GM23338 (cell line): Measurements from ENCODE around the gene TPO. TPM values are rescaled to one million over a fixed set of nuclear protein-coding genes. Genes with fewer than 3 reads are reported as not detected.

Experiments
- ATAC-seq: fragments of 200-7000 bp; cut with Tn5 transposase; 3 replicates; pipeline ENCODE4 v1.9.1; 2020
- DNase-seq: peaks from one replicate; pipeline ENCODE4 v3.0.0-alpha.2; 2015; ENCODE audit warnings: low spot score
- H2AFZ ChIP-seq: fragments of 200-600 bp; sonication (generic); 2 replicates; pipeline ENCODE4 v1.8.0; 2016; ENCODE audit warnings: antibody characterized with exemption, mild to moderate bottlenecking, moderate library complexity
- H3F3A ChIP-seq: fragments of 200-600 bp; sonication (generic); replicated peaks from 2 replicates; pipeline ENCODE4 v1.8.0; 2017; ENCODE audit warnings: antibody characterized with exemption, mixed run types, low read depth
- H3K27ac ChIP-seq: fragments of 200-600 bp; sonication (generic); 2 replicates; pipeline ENCODE4 v1.6.1; 2016; ENCODE audit warnings: low read depth
- H3K27me3 ChIP-seq: fragments of 200-600 bp; sonication (generic); 2 replicates; pipeline ENCODE4 v1.8.0; 2016; ENCODE audit warnings: mild to moderate bottlenecking, mixed run types, moderate library complexity; ENCODE audit not compliant: insufficient read depth
- H3K36me3 ChIP-seq: fragments of 200-600 bp; sonication (generic); 2 replicates; pipeline ENCODE4 v1.8.0; 2016; ENCODE audit warnings: mild to moderate bottlenecking; ENCODE audit not compliant: insufficient read depth
- H3K4me1 ChIP-seq: fragments of 200-600 bp; sonication (generic); 2 replicates; pipeline ENCODE4 v1.8.0; 2016; ENCODE audit warnings: mild to moderate bottlenecking, moderate library complexity; ENCODE audit not compliant: insufficient read depth
- H3K4me2 ChIP-seq: fragments of 200-600 bp; sonication (generic); 2 replicates; pipeline ENCODE4 v1.7.1; 2017; ENCODE audit warnings: mixed run types
- H3K4me3 ChIP-seq: fragments of 200-600 bp; sonication (generic); 2 replicates; pipeline ENCODE4 v1.6.1; 2016; ENCODE audit warnings: mixed run types
- H3K79me2 ChIP-seq: fragments of 200-600 bp; sonication (generic); replicated peaks from 2 replicates; pipeline ENCODE4 v1.8.0; 2017; ENCODE audit warnings: mild to moderate bottlenecking; ENCODE audit not compliant: insufficient read depth
- H3K9me2 ChIP-seq: fragments of 200-600 bp; sonication (generic); 2 replicates; pipeline ENCODE4 v1.8.0; 2017; ENCODE audit not compliant: insufficient read depth
- H4K20me1 ChIP-seq: fragments of 200-600 bp; sonication (generic); replicated peaks from 2 replicates; pipeline ENCODE4 v1.8.0; 2017; ENCODE audit warnings: mild to moderate bottlenecking; ENCODE audit not compliant: insufficient read depth
- H3K27ac Mint-ChIP-seq: 2 replicates; pipeline ENCODE4 v1.8.0; 2020; ENCODE audit warnings: inconsistent platforms, mild to moderate bottlenecking, moderate library complexity, mixed read lengths
- H3K27me3 Mint-ChIP-seq: 3 replicates; pipeline ENCODE4 v1.8.0; 2022; ENCODE audit warnings: low read depth, mild to moderate bottlenecking, moderate library complexity, mixed read lengths, inconsistent platforms; ENCODE audit not compliant: insufficient read depth, poor library complexity
- H3K36me3 Mint-ChIP-seq: 3 replicates; pipeline ENCODE4 v1.8.0; 2021; ENCODE audit warnings: low read depth, mild to moderate bottlenecking, inconsistent platforms, moderate library complexity, mixed read lengths
- H3K4me1 Mint-ChIP-seq: 3 replicates; pipeline ENCODE4 v1.8.0; 2020; ENCODE audit warnings: mild to moderate bottlenecking, inconsistent platforms, mixed read lengths
- H3K4me3 Mint-ChIP-seq: 3 replicates; pipeline ENCODE4 v1.8.0; 2021; ENCODE audit warnings: moderate library complexity, mild to moderate bottlenecking, inconsistent platforms, mixed read lengths
- H3K9me3 Mint-ChIP-seq: 3 replicates; pipeline ENCODE4 v1.8.0; 2020; ENCODE audit warnings: moderate library complexity, mild to moderate bottlenecking, inconsistent platforms, mixed read lengths
- EZH2 ChIP-seq: fragments of 200-600 bp; sonication (generic); IDR thresholded peaks from one replicate; pipeline ENCODE4 v1.8.0; 2017; ENCODE audit warnings: antibody characterized with exemption, mild to moderate bottlenecking, low read depth; ENCODE audit not compliant: unreplicated experiment
- EZH2phosphoT487 ChIP-seq: fragments of 200-600 bp; sonication (generic); IDR thresholded peaks from one replicate; pipeline ENCODE4 v1.8.1; 2018; ENCODE audit warnings: antibody characterized with exemption; ENCODE audit not compliant: unreplicated experiment
- JUNB ChIP-seq: IDR thresholded peaks from one replicate; pipeline ENCODE4 v1.6.1; 2016; ENCODE audit warnings: antibody characterized with exemption; ENCODE audit not compliant: unreplicated experiment
- NANOG ChIP-seq: IDR thresholded peaks from 2 replicates; pipeline ENCODE4 v1.6.1; 2016; ENCODE audit warnings: antibody characterized with exemption, borderline replicate concordance
- POLR2AphosphoS5 ChIP-seq: IDR thresholded peaks from 2 replicates; pipeline ENCODE4 v1.6.1; 2016; ENCODE audit warnings: antibody characterized with exemption, low read depth
- STAT1 ChIP-seq: IDR thresholded peaks from one replicate; pipeline ENCODE4 v1.6.1; 2016; ENCODE audit warnings: antibody characterized with exemption; ENCODE audit not compliant: unreplicated experiment
- ZNF114 ChIP-seq: fragments of 250-450 bp; sonication (Bioruptor Pico); IDR thresholded peaks from 2 replicates; pipeline ENCODE4 v1.5.0; 2020; ENCODE audit warnings: mild to moderate bottlenecking, moderate library complexity
- ZNF331 ChIP-seq: fragments of 250-450 bp; sonication (Bioruptor Pico); IDR thresholded peaks from 2 replicates; pipeline ENCODE4 v1.5.0; 2020; ENCODE audit warnings: low read depth, mild to moderate bottlenecking, moderate library complexity
- polyA plus RNA-seq: library from polyadenylated mRNA; unstranded; fragments of >200 nt; fragmentation: Nextera tagmentation; extraction: Ambion mirVana; gene quantifications from 2 replicates; pipeline ENCODE4 v1.2.1, GENCODE V29; 2016
- total RNA-seq: library from RNA; depleted of rRNA; stranded (reverse); fragments of >200 nt; shearing (Covaris generic); gene quantifications from 2 replicates; pipeline ENCODE4 v1.2.3, GENCODE V29; 2014
- TF ChIP-seq, protein P1 (sequence below): fragments of 250-450 bp; sonication (Bioruptor Pico); IDR thresholded peaks from 2 replicates; pipeline ENCODE4 v1.5.0; 2020; ENCODE audit warnings: mild to moderate bottlenecking, moderate library complexity
- TF ChIP-seq, protein P2 (sequence below): IDR thresholded peaks from one replicate; pipeline ENCODE4 v1.6.1; 2018; ENCODE audit warnings: antibody characterized with exemption; ENCODE audit not compliant: unreplicated experiment
- TF ChIP-seq, protein P3 (sequence below), 2 experiments: fragments of 200-600 bp in 1 of 2; sonication (generic) in 1 of 2; conservative IDR thresholded peaks; 2 replicates each; pipeline versions ENCODE4 v1.5.1 to v1.6.1; 2016 to 2017; ENCODE audit warnings: antibody characterized with exemption in 2 of 2, low read depth in 2 of 2, mild to moderate bottlenecking in 2 of 2, moderate library complexity in 1 of 2

Gene TPO
- total and polyA plus RNA-seq, 2 experiments from 2014 or later = 0.74 TPM; not detected in 1

DNA sequence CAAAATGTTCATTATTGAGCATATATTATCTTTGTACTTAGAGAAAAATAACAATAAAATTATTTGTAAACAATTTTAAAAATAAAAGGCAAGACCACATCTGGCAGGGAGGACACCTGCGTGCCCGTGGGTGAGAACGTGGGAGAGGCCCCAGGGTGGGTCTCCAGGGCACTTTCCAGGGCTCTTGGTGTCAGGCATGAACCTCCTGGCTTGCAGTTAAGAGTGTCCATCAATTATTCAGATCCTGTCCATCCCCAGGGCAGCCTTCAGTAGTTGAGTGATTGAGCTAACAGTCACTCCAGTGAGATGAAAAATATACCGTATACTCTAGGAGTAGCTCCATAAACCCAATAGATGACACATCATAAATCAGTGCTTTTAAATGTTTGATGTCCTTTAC is 49.7 kb downstream of the TPO start:
- Mint-ChIP-seq H3K4me3 (no peak overlapping the region), H3K27me3 (peaks cover 1% of the 10 kb centered on the region), H3K27ac (no peak overlapping the region), H3K36me3 (peaks cover 5% of the 10 kb centered on the region; the same call in 1 of the 3 replicates), H3K4me1 (peaks cover 6% of the 10 kb centered on the region; the same call in 2 of the 3 replicates), H3K9me3 (peaks cover 36% of the 10 kb centered on the region)
- Histone ChIP-seq H4K20me1 (no peaks in the 10 kb centered on the region), H3K36me3 (no peaks in the 10 kb centered on the region), H3K4me1 (no peaks in the 10 kb centered on the region), H3K9me2 (0 out of 2 replicates have a peak, but pooled peaks cover 2% of the 10 kb centered on the region), H3K4me2 (no peak overlapping the region), H3K4me3 (no peak overlapping the region), H3K27ac (no peak overlapping the region), H2AFZ (no peak overlapping the region), H3K79me2 (no peaks in the 10 kb centered on the region), H3F3A (peaks cover 3% of the 10 kb centered on the region; the same call in 1 of the 2 replicates), H3K27me3 (no peaks in the 10 kb centered on the region)
- ATAC-seq = no peak
- DNase-seq = no peak
- TF ChIP-seq EZH2 (no peak), STAT1 (no peak), ZNF114 (no peak)

DNA sequence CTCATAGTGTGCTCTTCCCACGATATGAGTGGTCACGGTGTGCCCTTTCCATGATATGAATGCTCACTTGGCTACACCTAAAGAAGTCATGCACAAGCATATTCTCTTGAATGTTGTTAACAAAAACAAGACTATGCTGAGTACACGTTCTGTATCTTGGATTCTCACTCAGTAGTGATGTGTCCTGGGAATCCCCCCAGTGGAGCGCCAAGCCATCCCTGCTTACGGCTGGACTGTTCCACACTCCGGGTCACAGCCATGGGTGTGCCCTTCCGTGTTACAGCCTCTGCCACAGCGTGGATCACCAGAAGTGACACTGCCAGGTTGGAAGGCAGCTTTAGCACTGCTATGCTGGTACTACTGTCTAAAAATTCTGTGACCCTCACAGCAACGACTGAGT is 59.1 kb downstream of the TPO start:
- H3K36me3 ChIP-seq = no peaks in the 10 kb centered on the region
- Mint-ChIP-seq H3K4me1 (peaks cover 9% of the 10 kb centered on the region), H3K27me3 (no peaks in the 10 kb centered on the region), H3K4me3 (no peak overlapping the region), H3K27ac (no peak overlapping the region), H3K9me3 (peaks cover 41% of the 10 kb centered on the region), H3K36me3 (peaks cover 26% of the 10 kb centered on the region)
- H3K9me2 ChIP-seq = 0 out of 2 replicates have a peak, but pooled peaks cover 4% of the 10 kb centered on the region
- H4K20me1 ChIP-seq = no peaks in the 10 kb centered on the region
- no peak for ATAC-seq
- H3K4me1 ChIP-seq = peaks cover 10% of the 10 kb centered on the region
- no peaks in the 10 kb centered on the region for H3F3A ChIP-seq
- no peaks in the 10 kb centered on the region for H3K27me3 ChIP-seq
- no peak for DNase-seq
- H3K79me2 ChIP-seq = no peaks in the 10 kb centered on the region
- H2AFZ ChIP-seq = no peak overlapping the region
- no peak overlapping the region for H3K27ac ChIP-seq
- H3K4me3 ChIP-seq = no peak overlapping the region
- H3K4me2 ChIP-seq = no peak overlapping the region
- TF ChIP-seq, protein P1, sequence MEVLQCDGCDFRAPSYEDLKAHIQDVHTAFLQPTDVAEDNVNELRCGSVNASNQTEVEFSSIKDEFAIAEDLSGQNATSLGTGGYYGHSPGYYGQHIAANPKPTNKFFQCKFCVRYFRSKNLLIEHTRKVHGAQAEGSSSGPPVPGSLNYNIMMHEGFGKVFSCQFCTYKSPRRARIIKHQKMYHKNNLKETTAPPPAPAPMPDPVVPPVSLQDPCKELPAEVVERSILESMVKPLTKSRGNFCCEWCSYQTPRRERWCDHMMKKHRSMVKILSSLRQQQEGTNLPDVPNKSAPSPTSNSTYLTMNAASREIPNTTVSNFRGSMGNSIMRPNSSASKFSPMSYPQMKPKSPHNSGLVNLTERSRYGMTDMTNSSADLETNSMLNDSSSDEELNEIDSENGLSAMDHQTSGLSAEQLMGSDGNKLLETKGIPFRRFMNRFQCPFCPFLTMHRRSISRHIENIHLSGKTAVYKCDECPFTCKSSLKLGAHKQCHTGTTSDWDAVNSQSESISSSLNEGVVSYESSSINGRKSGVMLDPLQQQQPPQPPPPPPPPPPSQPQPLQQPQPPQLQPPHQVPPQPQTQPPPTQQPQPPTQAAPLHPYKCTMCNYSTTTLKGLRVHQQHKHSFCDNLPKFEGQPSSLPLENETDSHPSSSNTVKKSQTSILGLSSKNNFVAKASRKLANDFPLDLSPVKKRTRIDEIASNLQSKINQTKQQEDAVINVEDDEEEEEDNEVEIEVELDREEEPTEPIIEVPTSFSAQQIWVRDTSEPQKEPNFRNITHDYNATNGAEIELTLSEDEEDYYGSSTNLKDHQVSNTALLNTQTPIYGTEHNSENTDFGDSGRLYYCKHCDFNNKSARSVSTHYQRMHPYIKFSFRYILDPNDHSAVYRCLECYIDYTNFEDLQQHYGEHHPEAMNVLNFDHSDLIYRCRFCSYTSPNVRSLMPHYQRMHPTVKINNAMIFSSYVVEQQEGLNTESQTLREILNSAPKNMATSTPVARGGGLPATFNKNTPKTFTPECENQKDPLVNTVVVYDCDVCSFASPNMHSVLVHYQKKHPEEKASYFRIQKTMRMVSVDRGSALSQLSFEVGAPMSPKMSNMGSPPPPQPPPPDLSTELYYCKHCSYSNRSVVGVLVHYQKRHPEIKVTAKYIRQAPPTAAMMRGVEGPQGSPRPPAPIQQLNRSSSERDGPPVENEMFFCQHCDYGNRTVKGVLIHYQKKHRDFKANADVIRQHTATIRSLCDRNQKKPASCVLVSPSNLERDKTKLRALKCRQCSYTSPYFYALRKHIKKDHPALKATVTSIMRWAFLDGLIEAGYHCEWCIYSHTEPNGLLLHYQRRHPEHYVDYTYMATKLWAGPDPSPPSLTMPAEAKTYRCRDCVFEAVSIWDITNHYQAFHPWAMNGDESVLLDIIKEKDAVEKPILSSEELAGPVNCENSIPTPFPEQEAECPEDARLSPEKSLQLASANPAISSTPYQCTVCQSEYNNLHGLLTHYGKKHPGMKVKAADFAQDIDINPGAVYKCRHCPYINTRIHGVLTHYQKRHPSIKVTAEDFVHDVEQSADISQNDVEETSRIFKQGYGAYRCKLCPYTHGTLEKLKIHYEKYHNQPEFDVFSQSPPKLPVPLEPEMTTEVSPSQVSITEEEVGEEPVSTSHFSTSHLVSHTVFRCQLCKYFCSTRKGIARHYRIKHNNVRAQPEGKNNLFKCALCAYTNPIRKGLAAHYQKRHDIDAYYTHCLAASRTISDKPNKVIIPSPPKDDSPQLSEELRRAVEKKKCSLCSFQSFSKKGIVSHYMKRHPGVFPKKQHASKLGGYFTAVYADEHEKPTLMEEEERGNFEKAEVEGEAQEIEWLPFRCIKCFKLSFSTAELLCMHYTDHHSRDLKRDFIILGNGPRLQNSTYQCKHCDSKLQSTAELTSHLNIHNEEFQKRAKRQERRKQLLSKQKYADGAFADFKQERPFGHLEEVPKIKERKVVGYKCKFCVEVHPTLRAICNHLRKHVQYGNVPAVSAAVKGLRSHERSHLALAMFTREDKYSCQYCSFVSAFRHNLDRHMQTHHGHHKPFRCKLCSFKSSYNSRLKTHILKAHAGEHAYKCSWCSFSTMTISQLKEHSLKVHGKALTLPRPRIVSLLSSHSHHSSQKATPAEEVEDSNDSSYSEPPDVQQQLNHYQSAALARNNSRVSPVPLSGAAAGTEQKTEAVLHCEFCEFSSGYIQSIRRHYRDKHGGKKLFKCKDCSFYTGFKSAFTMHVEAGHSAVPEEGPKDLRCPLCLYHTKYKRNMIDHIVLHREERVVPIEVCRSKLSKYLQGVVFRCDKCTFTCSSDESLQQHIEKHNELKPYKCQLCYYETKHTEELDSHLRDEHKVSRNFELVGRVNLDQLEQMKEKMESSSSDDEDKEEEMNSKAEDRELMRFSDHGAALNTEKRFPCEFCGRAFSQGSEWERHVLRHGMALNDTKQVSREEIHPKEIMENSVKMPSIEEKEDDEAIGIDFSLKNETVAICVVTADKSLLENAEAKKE (CRISPR knock-in tag) = no peak
- TF ChIP-seq STAT1 (no peak), POLR2AphosphoS5 (no peak), NANOG (no peak), EZH2 (no peak), ZNF114 (no peak), ZNF331 (CRISPR knock-in tag) (no peak), JUNB (no peak), EZH2phosphoT487 (no peak)
- TF ChIP-seq, protein P2, sequence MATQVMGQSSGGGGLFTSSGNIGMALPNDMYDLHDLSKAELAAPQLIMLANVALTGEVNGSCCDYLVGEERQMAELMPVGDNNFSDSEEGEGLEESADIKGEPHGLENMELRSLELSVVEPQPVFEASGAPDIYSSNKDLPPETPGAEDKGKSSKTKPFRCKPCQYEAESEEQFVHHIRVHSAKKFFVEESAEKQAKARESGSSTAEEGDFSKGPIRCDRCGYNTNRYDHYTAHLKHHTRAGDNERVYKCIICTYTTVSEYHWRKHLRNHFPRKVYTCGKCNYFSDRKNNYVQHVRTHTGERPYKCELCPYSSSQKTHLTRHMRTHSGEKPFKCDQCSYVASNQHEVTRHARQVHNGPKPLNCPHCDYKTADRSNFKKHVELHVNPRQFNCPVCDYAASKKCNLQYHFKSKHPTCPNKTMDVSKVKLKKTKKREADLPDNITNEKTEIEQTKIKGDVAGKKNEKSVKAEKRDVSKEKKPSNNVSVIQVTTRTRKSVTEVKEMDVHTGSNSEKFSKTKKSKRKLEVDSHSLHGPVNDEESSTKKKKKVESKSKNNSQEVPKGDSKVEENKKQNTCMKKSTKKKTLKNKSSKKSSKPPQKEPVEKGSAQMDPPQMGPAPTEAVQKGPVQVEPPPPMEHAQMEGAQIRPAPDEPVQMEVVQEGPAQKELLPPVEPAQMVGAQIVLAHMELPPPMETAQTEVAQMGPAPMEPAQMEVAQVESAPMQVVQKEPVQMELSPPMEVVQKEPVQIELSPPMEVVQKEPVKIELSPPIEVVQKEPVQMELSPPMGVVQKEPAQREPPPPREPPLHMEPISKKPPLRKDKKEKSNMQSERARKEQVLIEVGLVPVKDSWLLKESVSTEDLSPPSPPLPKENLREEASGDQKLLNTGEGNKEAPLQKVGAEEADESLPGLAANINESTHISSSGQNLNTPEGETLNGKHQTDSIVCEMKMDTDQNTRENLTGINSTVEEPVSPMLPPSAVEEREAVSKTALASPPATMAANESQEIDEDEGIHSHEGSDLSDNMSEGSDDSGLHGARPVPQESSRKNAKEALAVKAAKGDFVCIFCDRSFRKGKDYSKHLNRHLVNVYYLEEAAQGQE = no peak
- TF ChIP-seq, protein P3, sequence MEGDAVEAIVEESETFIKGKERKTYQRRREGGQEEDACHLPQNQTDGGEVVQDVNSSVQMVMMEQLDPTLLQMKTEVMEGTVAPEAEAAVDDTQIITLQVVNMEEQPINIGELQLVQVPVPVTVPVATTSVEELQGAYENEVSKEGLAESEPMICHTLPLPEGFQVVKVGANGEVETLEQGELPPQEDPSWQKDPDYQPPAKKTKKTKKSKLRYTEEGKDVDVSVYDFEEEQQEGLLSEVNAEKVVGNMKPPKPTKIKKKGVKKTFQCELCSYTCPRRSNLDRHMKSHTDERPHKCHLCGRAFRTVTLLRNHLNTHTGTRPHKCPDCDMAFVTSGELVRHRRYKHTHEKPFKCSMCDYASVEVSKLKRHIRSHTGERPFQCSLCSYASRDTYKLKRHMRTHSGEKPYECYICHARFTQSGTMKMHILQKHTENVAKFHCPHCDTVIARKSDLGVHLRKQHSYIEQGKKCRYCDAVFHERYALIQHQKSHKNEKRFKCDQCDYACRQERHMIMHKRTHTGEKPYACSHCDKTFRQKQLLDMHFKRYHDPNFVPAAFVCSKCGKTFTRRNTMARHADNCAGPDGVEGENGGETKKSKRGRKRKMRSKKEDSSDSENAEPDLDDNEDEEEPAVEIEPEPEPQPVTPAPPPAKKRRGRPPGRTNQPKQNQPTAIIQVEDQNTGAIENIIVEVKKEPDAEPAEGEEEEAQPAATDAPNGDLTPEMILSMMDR (conservative IDR thresholded peaks at IDR 0.05; ENCODE audit: low read depth in 2 of 2) = no peak
